OCI-LY1 (cell line): ENCODE measurements around the gene DNTT.

Source experiments
- EZH2 ChIP-seq: fragments of 200-600 bp; sonication (generic), shearing (Covaris generic); IDR thresholded peaks from 2 replicates; pipeline ENCODE4 v1.8.0; 2017; ENCODE audit warnings: borderline replicate concordance, mixed run types, mild to moderate bottlenecking, antibody characterized with exemption, low read length, moderate library complexity, mixed read lengths
- TF ChIP-seq, protein P1 (sequence below): fragments of 200-600 bp; sonication (generic), shearing (Covaris generic); IDR thresholded peaks from 2 replicates; pipeline ENCODE4 v1.5.1; 2017; ENCODE audit warnings: mild to moderate bottlenecking, antibody characterized with exemption, low read length, moderate library complexity, mixed read lengths

DNA sequence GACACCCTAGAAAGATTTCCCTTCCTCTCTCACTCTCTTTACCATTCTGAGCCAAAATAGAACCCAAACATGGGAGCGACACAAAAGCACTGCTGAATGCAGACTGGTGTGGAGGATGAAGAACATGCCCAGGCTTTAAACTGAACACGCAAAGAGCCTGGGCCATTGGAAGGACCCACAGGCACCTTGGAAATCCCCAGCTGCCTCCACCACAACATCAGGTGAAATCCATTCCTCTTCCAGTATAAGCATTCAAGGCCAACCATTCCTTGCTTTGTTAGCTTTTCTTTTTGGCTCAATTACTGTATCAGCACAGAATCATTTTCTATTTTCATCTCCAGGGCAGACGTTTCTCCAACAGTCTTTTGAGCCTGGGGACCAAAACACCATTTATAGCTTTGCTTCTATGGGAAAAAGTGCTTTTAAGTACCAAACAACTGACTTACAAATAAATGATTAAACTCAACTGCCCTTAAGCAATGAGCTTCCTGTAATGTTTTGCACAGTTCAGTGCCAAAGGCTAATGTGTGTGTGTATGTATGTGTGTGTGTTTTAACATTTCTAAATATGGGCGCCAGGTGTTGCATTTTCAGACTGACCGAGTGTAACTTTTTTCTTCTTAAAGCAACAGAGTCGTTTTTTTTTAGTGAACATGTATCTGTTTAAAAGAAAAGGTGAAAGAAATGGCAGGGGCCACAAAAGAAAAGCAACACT is 16.7 kb upstream of the DNTT start:
- TF ChIP-seq, protein P1, sequence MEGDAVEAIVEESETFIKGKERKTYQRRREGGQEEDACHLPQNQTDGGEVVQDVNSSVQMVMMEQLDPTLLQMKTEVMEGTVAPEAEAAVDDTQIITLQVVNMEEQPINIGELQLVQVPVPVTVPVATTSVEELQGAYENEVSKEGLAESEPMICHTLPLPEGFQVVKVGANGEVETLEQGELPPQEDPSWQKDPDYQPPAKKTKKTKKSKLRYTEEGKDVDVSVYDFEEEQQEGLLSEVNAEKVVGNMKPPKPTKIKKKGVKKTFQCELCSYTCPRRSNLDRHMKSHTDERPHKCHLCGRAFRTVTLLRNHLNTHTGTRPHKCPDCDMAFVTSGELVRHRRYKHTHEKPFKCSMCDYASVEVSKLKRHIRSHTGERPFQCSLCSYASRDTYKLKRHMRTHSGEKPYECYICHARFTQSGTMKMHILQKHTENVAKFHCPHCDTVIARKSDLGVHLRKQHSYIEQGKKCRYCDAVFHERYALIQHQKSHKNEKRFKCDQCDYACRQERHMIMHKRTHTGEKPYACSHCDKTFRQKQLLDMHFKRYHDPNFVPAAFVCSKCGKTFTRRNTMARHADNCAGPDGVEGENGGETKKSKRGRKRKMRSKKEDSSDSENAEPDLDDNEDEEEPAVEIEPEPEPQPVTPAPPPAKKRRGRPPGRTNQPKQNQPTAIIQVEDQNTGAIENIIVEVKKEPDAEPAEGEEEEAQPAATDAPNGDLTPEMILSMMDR: no peak
- no peak for TF ChIP-seq EZH2
